OCI-LY3 (cell line): ENCODE data around the gene ACYP1.
A peak's percentile ranks its signal among the peaks of the same experiment; 100 is the strongest.

Experiments used
- H2AFZ ChIP-seq: fragments of 200-600, 300-600 bp; shearing (Covaris generic); 2 replicates; pipeline ENCODE4 v1.6.0; 2014; ENCODE audit warnings: antibody characterized with exemption, low read depth, low read length
- H3K27ac ChIP-seq: fragments of 200-600, 300-600 bp; sonication (generic); 2 replicates; pipeline ENCODE4 v1.5.1; 2014; ENCODE audit warnings: mild to moderate bottlenecking, low read length, moderate library complexity, mixed read lengths
- H3K27me3 ChIP-seq: fragments of 200-600, 300-600 bp; sonication (generic); 2 replicates; pipeline ENCODE4 v1.6.1; 2014; ENCODE audit warnings: low read depth, low read length, mixed read lengths
- H3K36me3 ChIP-seq: fragments of 200-600, 300-600 bp; sonication (generic); replicated peaks from 2 replicates; pipeline ENCODE3; 2014; ENCODE audit warnings: low read depth, low read length, mixed read lengths
- H3K4me1 ChIP-seq: fragments of 300-600, 200-600 bp; sonication (generic); 2 replicates; pipeline ENCODE4 v1.6.1; 2014; ENCODE audit warnings: low read length, mixed read lengths
- H3K4me2 ChIP-seq: fragments of 200-600, 300-600 bp; sonication (generic); 2 replicates; pipeline ENCODE4 v1.6.1; 2014; ENCODE audit warnings: low read length, mixed read lengths
- H3K4me3 ChIP-seq: fragments of 300-600, 200-600 bp; sonication (generic); 2 replicates; pipeline ENCODE4 v1.5.1; 2014; ENCODE audit warnings: antibody characterized with exemption, mild to moderate bottlenecking, low read length, moderate library complexity
- H3K79me2 ChIP-seq: fragments of 300-600, 200-600 bp; shearing (Covaris generic); 2 replicates; pipeline ENCODE4 v1.6.1; 2014; ENCODE audit warnings: mild to moderate bottlenecking, low read length, mixed read lengths
- H3K9ac ChIP-seq: fragments of 300-600, 200-600 bp; shearing (Covaris generic); 2 replicates; pipeline ENCODE4 v1.6.0; 2014; ENCODE audit warnings: mild to moderate bottlenecking, low read length, moderate library complexity
- H3K9me3 ChIP-seq: fragments of 200-600, 300-600 bp; shearing (Covaris generic); 2 replicates; pipeline ENCODE4 v1.6.1; 2014; ENCODE audit warnings: low read length, mixed read lengths; ENCODE audit not compliant: insufficient read depth
- H4K20me1 ChIP-seq: fragments of 200-600, 300-600 bp; sonication (generic); 2 replicates; pipeline ENCODE4 v1.6.1; 2016; ENCODE audit warnings: low read length, mixed read lengths; ENCODE audit not compliant: insufficient read depth
- EZH2phosphoT487 ChIP-seq: fragments of 200-600 bp; shearing (Covaris generic); IDR thresholded peaks from 2 replicates; pipeline ENCODE4 v1.6.1; 2018; ENCODE audit warnings: antibody characterized with exemption, mixed run types, low read depth
- TF ChIP-seq, protein P1 (sequence below): fragments of 200-600, 300-600 bp; sonication (generic); IDR thresholded peaks from 2 replicates; pipeline ENCODE4 v1.5.1; 2014; ENCODE audit warnings: antibody characterized with exemption, low read length, low read depth

ACYP1 gene

GRCh38 chr14:75063491-75064204, at the start of gene ACYP1:
TSS of gene ACYP1 (minus strand) at chr14:75064024. CDS start at chr14:75063553, 471 bp downstream.
- Histone ChIP-seq H3K27ac (peak within 1 kb of the TSS; percentile 14; the same call in 1 of the 2 replicates), H3K27me3 (no peaks in the 10 kb centered on the region), H3K36me3 (peaks cover 21% of the 10 kb centered on the region), H3K4me3 (peak within 1 kb of the TSS; percentile 94), H4K20me1 (no peaks in the 10 kb centered on the region), H3K79me2 (peaks cover 25% of the 10 kb centered on the region), H3K4me1 (peaks cover 14% of the 10 kb centered on the region), H3K9ac (peak within 1 kb of the TSS; percentile 77), H3K4me2 (peak within 1 kb of the TSS; percentile 92), H2AFZ (peak within 1 kb of the TSS; percentile 96), H3K9me3 (peaks cover 5% of the 10 kb centered on the region; the same call in 1 of the 2 replicates)
- TF ChIP-seq EZH2phosphoT487: no peak
- TF ChIP-seq, protein P1, sequence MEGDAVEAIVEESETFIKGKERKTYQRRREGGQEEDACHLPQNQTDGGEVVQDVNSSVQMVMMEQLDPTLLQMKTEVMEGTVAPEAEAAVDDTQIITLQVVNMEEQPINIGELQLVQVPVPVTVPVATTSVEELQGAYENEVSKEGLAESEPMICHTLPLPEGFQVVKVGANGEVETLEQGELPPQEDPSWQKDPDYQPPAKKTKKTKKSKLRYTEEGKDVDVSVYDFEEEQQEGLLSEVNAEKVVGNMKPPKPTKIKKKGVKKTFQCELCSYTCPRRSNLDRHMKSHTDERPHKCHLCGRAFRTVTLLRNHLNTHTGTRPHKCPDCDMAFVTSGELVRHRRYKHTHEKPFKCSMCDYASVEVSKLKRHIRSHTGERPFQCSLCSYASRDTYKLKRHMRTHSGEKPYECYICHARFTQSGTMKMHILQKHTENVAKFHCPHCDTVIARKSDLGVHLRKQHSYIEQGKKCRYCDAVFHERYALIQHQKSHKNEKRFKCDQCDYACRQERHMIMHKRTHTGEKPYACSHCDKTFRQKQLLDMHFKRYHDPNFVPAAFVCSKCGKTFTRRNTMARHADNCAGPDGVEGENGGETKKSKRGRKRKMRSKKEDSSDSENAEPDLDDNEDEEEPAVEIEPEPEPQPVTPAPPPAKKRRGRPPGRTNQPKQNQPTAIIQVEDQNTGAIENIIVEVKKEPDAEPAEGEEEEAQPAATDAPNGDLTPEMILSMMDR: no peak

GRCh38 chr14:75109877-75110276, 46.1 kb upstream of the ACYP1 start:
- no peaks in the 10 kb centered on the region for H4K20me1 ChIP-seq
- H3K9me3 ChIP-seq: no peaks in the 10 kb centered on the region
- H3K9ac ChIP-seq: no peak overlapping the region
- H3K27me3 ChIP-seq: no peaks in the 10 kb centered on the region
- no peak for TF ChIP-seq EZH2phosphoT487
- TF ChIP-seq, protein P1: no peak
- H3K79me2 ChIP-seq: no peaks in the 10 kb centered on the region
- H3K36me3 ChIP-seq: peaks cover 65% of the 10 kb centered on the region
- no peak overlapping the region for H3K4me3 ChIP-seq
- no peak overlapping the region for H3K27ac ChIP-seq
- no peaks in the 10 kb centered on the region for H3K4me1 ChIP-seq
- no peak overlapping the region for H2AFZ ChIP-seq
- H3K4me2 ChIP-seq: no peak overlapping the region

- Histone ChIP-seq H3K9ac (no peak overlapping the region), H3K4me2 (no peak overlapping the region), H3K9me3 (no peaks in the 10 kb centered on the region), H3K27me3 (no peaks in the 10 kb centered on the region), H4K20me1 (no peaks in the 10 kb centered on the region), H3K36me3 (peaks cover 59% of the 10 kb centered on the region), H2AFZ (no peak overlapping the region), H3K79me2 (no peaks in the 10 kb centered on the region), H3K4me1 (no peaks in the 10 kb centered on the region), H3K4me3 (no peak overlapping the region), H3K27ac (no peak overlapping the region)
- TF ChIP-seq EZH2phosphoT487: no peak
- TF ChIP-seq, protein P1: no peak
Measured at GRCh38 chr14:75107186-75107585, 43.4 kb upstream of the ACYP1 start.

GRCh38 chr14:75101491-75101890, 37.7 kb upstream of the ACYP1 start:
- H3K9me3 ChIP-seq: no peaks in the 10 kb centered on the region
- H2AFZ ChIP-seq: no peak overlapping the region
- H3K27ac ChIP-seq: no peak overlapping the region
- H3K4me2 ChIP-seq: no peak overlapping the region
- H3K4me3 ChIP-seq: no peak overlapping the region
- H3K4me1 ChIP-seq: no peaks in the 10 kb centered on the region
- no peaks in the 10 kb centered on the region for H3K27me3 ChIP-seq
- no peaks in the 10 kb centered on the region for H3K79me2 ChIP-seq
- no peak overlapping the region for H3K9ac ChIP-seq
- no peaks in the 10 kb centered on the region for H4K20me1 ChIP-seq
- H3K36me3 ChIP-seq: peaks cover 47% of the 10 kb centered on the region
- TF ChIP-seq EZH2phosphoT487: no peak
- TF ChIP-seq, protein P1: no peak
